Superior temporal gyrus (tissue), 1 donor: ENCODE results near the gene WT1.
"Not testable (repeated sequence)": the region's sequence is repeated elsewhere in the genome, so short reads cannot be mapped to it uniquely, and the experiment has no call there.

Source experiments
- DNase-seq: peaks from one replicate; pipeline ENCODE4 v3.0.0-alpha.2; 2016; ENCODE audit errors: extremely low spot score

The WT1 gene

DNA sequence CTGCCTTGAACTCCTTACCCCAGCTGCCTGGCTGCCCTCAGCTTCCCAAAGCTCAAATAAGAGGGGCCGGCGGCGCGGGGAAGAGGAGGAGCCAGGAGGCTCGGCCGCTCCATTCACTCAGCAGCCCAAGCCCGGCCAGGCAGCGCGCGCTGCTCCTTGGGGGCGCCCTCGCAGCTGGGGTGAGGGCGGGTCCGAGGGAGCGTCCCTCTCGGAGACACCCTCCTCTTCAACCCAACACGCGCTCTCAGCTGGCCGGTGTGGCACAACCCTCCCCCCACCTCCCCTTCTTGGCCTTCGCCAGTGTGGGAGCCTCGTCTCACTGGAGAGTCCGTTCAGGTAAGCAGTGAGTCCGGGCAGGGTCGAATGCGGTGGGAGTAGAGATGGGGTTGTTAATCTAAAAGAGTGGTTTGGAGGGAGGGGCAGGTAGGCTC lies at the start of gene WT1:
Gene WT1, minus strand, starts transcription at position 29 of the 431 bp plus-strand sequence.
- no peak for DNase-seq

DNA sequence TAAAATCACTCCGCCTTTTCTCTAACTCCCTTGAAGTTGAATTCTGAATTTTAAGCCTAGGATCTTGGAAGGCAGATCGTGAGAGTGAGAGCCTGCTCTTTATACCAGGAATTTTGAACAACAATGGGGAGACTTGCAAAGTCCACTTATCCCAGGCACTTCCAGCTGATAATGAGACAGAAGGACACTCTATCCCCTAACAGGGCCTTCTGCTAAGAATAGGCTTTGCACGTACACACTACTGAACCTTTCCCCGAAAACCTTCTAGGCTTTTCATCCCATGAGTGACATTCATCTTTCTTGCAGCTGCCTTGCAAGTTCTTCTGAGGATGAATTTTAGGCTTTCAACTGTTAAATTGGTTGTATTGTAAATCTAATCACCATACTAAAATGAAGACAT lies 44.0 kb upstream of the WT1 start:
- DNase-seq: no peak

GRCh38 chr11:32478277-32478731 lies 43.0 kb upstream of the WT1 start:
- peak; percentile 23 for DNase-seq

GRCh38 chr11:32473282-32473909 lies 38.1 kb upstream of the WT1 start:
- DNase-seq: no peak

- no peak for DNase-seq
Observed at GRCh38 chr11:32472226-32472625, 36.9 kb upstream of the WT1 start.

GRCh38 chr11:32471544-32471943 lies 36.2 kb upstream of the WT1 start:
- not testable (repeated sequence) for DNase-seq

- DNase-seq: no peak
Observed at GRCh38 chr11:32469791-32470190, 34.5 kb upstream of the WT1 start.

- DNase-seq: no peak
Observed at GRCh38 chr11:32466279-32466915, 31.1 kb upstream of the WT1 start.

GRCh38 chr11:32464078-32464477 lies 28.7 kb upstream of the WT1 start:
- DNase-seq: no peak

- DNase-seq: no peak
Observed at GRCh38 chr11:32462011-32462690, 26.8 kb upstream of the WT1 start.

GRCh38 chr11:32456864-32457263 lies 21.5 kb upstream of the WT1 start:
- DNase-seq: no peak

DNA sequence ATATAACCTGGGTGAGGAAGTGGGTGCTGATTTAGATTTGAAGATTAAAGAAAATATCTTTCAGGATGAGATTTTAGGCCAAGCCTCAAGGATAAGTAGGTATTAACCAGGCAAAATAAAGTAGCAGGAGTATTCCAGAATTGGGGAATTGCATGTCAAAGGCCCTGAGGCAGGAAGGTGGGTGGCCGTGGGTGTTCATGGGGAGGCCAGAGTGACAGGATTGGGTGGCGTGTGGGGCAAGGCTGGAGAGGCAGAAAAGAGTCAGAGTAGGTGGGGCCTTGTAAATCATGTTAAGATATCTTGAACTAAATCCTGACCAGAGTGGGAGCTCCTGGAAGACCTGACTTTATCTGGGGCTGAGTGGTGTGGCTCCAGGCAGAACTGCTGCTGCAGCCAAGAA lies 19.7 kb upstream of the WT1 start:
- no peak for DNase-seq

DNA sequence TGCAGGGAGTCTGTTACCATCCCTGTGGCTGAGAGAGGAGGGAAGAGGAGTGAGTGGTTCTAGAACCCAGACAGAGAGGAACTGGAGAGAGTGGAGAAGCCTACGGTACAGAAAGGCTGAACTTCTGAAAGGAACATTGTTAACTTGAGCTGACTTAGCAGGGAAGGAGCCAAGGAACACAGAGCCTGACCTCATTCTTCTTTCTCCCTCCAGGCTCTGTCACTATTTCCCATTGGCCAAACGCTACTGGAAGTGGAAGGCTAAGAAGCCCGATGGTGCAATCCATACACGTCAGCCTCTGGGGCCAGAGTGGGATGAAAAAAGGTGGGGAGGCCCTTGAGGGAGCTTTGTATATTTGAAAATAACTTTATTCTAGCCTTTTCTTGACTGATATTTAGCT lies 16.5 kb upstream of the WT1 start:
- no peak for DNase-seq

GRCh38 chr11:32450372-32450771 lies 15.0 kb upstream of the WT1 start:
- DNase-seq: no peak

DNA sequence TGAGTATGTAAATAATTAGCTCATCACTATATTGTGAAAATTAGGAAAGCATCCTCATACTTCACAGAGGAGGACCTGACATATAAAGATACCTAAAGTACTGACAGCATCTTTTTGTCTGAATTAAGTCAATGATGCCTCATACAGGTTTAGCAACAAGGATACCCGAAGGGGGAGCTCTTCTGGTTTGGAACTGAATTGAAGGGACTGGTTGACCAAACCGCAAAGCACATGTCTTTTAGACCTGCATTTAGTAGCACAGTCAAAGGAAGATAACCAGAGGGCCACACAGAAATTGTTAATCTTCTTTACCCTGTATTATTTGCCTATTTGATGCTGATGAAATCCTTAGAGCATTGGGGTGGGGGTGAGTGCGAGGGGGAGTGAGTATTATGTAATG lies 12.9 kb upstream of the WT1 start:
- DNase-seq: no peak

GRCh38 chr11:32447252-32447651 lies 11.9 kb upstream of the WT1 start:
- no peak for DNase-seq

GRCh38 chr11:32446227-32446626 lies 10.9 kb upstream of the WT1 start:
- DNase-seq: no peak

- DNase-seq: no peak
Observed at GRCh38 chr11:32444186-32444585, 8.8 kb upstream of the WT1 start.

DNA sequence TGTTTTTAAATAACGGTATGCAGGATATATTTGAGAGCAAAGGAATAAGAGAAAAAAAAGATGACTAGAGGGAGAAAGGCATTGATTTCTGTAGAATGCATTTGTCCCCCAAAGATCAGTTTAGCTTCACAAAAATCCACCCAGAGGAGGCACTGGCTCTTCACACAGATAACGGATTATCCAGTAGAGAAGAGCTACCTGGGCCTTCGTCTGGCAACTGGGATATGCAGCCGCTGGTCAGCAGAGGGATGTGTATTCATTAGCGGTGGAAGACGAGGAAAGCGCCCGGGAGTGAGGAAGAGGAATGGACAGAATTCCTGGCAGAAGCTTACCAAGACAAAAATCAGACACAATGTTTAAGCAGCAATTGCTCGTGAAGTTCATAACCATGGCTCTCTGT lies 5.6 kb upstream of the WT1 start:
- no peak for DNase-seq

GRCh38 chr11:32440312-32440908 lies 5.1 kb upstream of the WT1 start:
- no peak for DNase-seq

- no peak for DNase-seq
Observed at GRCh38 chr11:32439501-32440210, 4.3 kb upstream of the WT1 start.

GRCh38 chr11:32438866-32439489 lies 3.6 kb upstream of the WT1 start:
- DNase-seq: no peak
